Prostate gland (tissue), 2 donors: ENCODE results near the gene SYNE1.

ENCODE experiments used
- CTCF ChIP-seq, 4 experiments: fragments of 200-600 bp in 2 of 4; fragments of 450-650 bp in 2 of 4; sonication (generic) in 2 of 4; IDR thresholded peaks; 1 replicate in 3 of 4; 2 replicates in 1 of 4; pipeline ENCODE4 v1.5.1; 2016 to 2019; ENCODE audit warnings: antibody characterized with exemption in 4 of 4, mild to moderate bottlenecking in 2 of 4, moderate library complexity in 2 of 4
- POLR2A ChIP-seq: fragments of 450-650 bp; IDR thresholded peaks from one replicate; pipeline ENCODE4 v1.6.1; 2016; ENCODE audit warnings: antibody characterized with exemption, mild to moderate bottlenecking

GRCh38 chr6:152121910-152122309, 515.3 kb downstream of the SYNE1 start:
- TF ChIP-seq CTCF (IDR thresholded peaks at IDR 0.05) (no peak), POLR2A (no peak)
